GM19351 (cell line): ENCODE measurements around the gene PEF1.

Experiments used
- ATAC-seq: cut with Tn5 transposase; IDR thresholded peaks from one replicate; pipeline ENCODE4 v1.9.1; 2021; ENCODE audit warnings: mild to moderate bottlenecking, moderate library complexity; ENCODE audit not compliant: unreplicated experiment

Gene PEF1

DNA sequence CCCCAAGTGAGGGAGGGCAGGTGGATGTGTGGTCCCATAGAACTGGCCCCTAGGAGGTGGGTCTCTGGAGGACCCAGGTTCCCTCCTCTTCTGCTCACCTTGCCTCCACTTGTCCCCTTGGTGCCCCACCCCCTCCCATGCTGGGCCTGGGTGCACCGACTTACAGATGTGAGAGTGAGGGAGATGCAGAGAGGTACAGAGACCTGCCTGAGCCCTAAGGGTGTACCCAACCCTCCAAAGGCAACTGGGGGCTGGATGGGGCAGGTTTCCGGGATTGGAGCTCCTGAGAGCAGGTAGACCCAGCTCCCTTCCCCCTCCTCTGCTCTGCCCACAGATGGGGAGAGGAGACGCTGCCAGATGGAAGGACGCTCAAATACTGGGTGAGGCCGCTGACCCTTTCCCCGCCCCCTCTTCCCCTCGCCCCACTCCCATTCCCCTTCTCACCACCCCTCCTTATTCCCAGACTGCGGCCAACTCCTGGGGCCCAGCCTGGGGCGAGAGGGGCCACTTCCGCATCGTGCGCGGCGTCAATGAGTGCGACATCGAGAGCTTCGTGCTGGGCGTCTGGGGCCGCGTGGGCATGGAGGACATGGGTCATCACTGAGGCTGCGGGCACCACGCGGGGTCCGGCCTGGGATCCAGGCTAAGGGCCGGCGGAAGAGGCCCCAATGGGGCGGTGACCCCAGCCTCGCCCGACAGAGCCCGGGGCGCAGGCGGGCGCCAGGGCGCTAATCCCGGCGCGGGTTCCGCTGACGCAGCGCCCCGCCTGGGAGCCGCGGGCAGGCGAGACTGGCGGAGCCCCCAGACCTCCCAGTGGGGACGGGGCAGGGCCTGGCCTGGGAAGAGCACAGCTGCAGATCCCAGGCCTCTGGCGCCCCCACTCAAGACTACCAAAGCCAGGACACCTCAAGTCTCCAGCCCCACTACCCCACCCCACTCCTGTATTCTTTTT is 58.0 kb downstream of the PEF1 start:
- no peak for ATAC-seq

DNA sequence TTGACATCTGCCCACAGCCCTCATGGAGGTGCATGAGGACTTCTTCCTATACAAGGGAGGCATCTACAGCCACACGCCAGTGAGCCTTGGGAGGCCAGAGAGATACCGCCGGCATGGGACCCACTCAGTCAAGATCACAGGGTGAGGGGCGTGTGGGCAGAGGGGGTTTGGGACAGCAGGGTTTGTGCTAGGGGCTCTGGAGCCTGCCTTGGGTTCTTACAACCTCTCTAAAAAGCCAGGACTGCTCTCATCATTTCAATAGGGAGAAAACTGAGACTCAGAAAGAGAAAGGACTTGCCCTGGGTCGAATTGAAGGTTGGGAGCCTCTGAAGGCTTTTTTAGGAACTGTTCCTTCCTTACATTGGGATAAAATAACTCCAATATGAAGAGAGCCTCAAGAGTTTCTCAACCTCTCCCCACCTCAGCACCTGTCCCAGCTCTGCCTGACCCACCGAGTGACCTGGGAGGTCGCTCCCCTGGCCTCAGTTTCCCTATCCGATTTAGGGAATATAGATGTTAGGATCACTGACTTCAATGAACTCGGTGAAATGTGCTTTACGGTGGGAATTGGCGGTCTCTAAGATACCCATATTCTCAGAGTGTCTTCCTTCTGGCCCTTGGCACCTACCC is 58.8 kb downstream of the PEF1 start:
- ATAC-seq: no peak

DNA sequence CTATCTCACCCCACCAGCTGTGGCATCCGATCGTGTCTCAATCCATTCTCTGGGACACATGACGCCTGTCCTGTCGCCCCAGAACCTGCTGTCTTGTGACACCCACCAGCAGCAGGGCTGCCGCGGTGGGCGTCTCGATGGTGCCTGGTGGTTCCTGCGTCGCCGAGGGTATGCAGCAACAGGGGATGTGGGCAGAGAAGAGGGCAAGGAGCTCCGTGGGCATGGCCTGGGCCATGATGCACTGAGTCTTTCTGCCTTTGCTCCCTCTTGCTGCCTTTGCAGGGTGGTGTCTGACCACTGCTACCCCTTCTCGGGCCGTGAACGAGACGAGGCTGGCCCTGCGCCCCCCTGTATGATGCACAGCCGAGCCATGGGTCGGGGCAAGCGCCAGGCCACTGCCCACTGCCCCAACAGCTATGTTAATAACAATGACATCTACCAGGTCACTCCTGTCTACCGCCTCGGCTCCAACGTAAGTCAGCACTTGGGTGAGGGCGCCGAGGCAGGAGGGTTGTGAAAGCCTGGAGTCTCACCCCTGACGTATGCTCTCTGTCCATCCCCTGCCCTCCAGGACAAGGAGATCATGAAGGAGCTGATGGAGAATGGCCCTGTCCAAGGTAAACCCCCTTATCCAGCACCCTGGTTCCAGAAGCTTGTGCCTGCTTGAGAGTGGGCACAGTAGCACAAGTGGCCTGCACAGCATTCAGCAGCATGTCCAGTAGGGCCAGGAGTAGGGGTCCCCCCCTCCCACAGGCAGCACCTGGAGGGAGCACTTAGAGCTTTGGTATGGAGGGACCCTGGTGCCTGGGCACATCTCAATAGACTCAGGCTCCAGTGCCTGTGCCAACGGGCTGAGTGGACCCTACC is 59.6 kb downstream of the PEF1 start:
- ATAC-seq: no peak

DNA sequence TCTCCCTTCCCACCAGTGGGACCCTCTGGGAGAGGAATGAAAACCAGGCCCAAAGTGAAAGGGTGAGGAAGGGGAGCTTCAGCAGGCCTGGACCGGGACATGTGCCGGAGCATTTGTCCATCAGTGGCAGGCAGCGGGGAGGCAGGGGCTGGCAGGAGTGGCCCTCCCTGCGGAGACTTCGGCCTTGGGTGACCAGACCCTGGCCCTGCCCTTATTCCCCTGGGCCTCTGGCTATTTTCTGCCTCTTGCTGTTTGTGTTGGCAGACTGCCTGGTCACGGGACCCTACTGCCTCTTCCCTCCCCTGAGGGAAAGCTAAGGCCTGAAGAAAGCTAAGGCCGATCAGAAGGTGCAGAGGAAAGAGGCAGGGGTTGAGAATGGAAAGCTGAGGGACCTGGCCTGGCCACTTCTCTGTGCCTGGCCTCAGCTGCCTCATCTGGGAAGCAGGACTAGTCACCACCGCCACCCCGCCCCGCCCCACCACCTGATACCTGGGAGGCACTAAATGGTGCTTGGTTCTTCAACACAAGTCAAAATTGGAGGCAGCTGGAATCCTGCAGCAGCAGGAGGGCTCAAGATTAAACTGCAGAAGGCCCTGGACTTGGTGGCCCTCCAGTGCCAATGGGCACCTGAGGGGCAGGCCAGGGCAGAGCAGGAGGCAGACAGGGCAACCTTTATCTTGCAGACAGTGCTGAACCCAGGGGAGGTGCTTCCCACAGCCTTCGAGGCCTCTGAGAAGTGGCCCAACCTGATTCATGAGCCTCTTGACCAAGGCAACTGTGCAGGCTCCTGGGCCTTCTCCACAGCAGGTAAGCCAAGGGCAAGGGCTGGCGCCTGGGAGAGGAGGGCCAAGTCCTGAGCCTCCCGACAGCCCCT is 60.4 kb downstream of the PEF1 start:
- no peak for ATAC-seq

DNA sequence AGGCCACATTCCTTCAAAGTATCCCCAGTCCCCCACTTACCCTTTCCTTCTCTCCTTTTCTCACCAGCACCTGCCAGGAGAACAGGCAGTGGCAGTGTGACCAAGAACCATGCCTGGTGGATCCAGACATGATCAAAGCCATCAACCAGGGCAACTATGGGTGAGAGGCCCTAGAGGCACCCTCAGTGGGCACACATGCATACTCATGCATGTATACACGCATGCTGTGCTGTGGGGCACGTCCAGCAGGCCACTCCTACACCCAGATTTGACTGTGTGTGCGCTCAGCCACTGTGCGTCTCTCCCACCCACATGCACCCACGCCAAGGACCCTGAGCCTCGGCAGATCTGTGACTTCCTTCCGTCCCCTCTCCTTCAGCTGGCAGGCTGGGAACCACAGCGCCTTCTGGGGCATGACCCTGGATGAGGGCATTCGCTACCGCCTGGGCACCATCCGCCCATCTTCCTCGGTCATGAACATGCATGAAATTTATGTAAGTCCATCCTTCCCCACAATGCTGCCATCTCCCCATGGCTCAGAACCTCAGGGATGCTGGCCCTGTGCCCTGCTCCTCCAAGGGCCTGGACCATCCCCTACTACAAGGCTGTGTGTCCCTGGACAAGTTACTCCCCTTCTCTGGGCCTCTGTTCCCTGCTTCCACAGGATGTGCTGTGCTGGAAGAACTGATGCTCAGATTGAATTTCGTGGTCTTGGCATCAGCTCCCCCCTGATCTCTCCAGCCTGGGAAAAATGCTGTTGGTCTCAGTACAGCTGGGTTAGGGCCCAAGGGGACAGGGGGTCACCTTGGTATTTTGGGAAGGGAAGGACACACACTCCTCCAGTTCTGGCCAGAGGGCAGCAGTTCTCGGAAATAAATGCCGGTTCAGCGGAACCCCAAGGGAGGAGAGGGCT is 61.3 kb downstream of the PEF1 start:
- no peak for ATAC-seq

DNA sequence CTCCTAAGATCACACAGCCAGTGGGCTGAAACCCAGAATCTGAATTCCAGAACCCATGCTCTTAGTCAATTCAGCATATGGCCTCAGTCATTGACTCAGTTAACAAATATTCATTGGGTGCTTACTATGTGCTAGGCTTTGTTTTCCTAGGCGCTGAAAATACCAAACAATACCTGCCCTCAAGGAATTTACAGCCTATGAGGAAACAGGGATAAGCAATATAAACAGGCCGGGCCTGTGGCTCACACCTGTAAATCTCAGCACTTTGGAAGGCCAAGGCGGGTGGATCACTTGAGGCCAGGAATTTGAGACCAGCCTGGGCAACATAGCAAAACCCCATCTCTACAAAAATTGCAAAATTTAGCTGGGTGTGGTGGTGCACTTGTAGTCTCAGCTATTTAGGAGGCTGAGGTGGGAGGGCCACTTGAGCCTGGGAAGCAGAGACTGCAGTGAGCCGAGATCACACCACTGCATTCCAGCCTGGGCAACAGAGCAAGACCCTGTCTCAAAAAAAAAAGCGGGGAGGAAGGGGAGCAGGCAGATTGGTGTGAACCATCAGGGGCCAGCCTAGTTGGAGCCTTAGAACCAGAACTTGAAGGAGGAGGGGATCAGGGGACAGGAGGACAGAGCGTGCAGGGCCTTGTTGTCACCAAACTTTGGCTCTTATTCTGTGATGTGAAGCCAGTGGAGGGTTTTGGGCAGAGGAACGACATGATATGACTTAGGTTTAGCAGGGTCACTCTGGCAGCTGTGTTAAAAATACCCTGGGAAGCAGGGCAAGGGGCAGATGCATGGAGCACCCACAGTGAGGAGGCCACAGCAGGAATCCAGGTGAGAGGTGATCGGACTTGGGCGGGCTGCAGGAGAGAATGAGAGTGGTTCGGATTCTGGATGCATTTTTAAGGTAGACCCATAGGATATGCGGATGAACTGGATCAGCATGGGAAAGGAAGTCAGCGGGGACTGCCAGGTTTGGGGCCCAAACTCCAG is 62.6 kb downstream of the PEF1 start:
- no peak for ATAC-seq

DNA sequence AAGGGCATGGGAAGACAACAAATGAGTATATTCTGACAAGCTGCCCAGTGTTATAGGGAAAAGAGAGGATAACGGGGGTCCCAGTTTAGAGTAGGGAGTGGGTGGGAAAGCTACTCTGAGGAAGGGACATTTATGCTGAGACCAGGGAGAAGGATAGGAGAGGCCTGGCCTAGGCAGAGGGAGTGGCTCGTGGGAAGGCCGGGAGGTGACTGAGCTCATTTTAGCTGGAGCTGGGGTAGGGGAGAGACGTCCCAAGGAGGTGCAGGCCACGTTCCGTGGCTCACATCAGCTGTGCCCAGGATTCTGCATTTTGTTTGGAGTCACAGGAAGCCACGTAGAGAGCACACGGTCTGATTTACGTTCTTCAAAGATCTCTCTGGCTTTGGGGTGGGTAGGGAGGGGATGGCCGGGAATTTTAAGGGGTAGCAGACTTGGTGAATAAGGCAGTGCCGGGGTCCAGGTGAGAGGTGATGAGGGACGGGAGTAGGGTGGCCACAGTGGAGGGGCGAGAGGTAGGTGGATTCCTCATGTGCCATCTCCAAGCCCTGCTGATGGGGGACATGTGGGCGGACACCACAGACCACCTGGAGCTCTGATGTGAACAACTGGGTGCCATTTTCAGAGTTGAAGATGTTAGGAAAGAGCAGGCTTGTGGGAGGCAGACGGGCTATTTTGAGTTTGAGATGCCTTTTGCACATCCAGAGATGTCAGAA is 63.6 kb downstream of the PEF1 start:
- no peak for ATAC-seq

DNA sequence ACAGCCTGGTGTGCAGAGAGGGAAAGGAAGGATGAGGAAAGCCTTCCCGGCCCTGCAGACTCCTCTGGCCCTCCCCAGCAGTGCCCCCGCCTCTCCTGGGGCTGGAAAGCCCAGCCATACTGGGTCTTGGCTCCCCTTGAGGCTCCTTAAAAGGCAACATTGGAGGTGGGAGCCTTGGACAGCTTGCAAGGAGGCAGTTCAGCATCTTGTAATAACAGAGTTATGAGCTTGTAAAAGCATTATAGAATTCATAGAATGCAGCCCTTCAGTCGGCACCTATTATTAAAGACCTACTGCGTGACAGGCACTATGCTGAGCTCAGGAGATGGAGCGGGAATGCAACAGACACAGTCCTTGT is 64.2 kb downstream of the PEF1 start:
- no peak for ATAC-seq
